NB4 (cell line): ENCODE measurements around the gene NPPC.

Experiments used
- DNase-seq: peaks from one replicate; pipeline ENCODE4 v3.0.0; 2010; ENCODE audit warnings: low read depth
- H3K4me3 ChIP-seq: one replicate; pipeline ENCODE4 v1.5.1; 2011; ENCODE audit warnings: mild to moderate bottlenecking, low read depth, low read length, moderate library complexity
- CTCF ChIP-seq: IDR thresholded peaks from one replicate; pipeline ENCODE4 v1.5.1; 2012; ENCODE audit warnings: low read depth, low read length
- MAX ChIP-seq: IDR thresholded peaks from 2 replicates; pipeline ENCODE4 v1.6.1; 2011; ENCODE audit warnings: low read depth, low read length
- MYC ChIP-seq: IDR thresholded peaks from 2 replicates; pipeline ENCODE4 v1.6.1; 2011; ENCODE audit warnings: low read depth, low read length
- POLR2A ChIP-seq: IDR thresholded peaks from 2 replicates; pipeline ENCODE4 v1.6.1; 2011; ENCODE audit warnings: mild to moderate bottlenecking; ENCODE audit not compliant: insufficient read length; ENCODE audit errors: extremely low read depth

The NPPC gene

GRCh38 chr2:231905026-231905425 is 21.2 kb downstream of the NPPC start:
- TF ChIP-seq CTCF: no peak
- TF ChIP-seq MAX: no peak
- no peak for TF ChIP-seq MYC
- no peak for TF ChIP-seq POLR2A
- DNase-seq: no peak
- H3K4me3 ChIP-seq: no peak overlapping the region

GRCh38 chr2:231904161-231904611 is 22.0 kb downstream of the NPPC start:
- TF ChIP-seq MYC: no peak
- TF ChIP-seq MAX: no peak
- no peak for TF ChIP-seq CTCF
- no peak for TF ChIP-seq POLR2A
- H3K4me3 ChIP-seq: no peak overlapping the region
- no peak for DNase-seq

- H3K4me3 ChIP-seq: no peak overlapping the region
- DNase-seq: no peak
- TF ChIP-seq MYC (no peak), POLR2A (no peak), CTCF (no peak), MAX (no peak)
These were observed 23.6 kb downstream of the NPPC start for GRCh38 chr2:231902598-231902997.

- TF ChIP-seq CTCF (peak; percentile 22), MAX (no peak)
- no peak for DNase-seq
- no peak overlapping the region for H3K4me3 ChIP-seq
These were observed 25.2 kb downstream of the NPPC start for GRCh38 chr2:231900972-231901371.

GRCh38 chr2:231900486-231900942 is 25.7 kb downstream of the NPPC start:
- H3K4me3 ChIP-seq: no peak overlapping the region
- DNase-seq: peak; percentile 86
- TF ChIP-seq MAX (peak; percentile 44; the same call in 1 of the 2 replicates), CTCF (peak; percentile 94), MYC (no peak), POLR2A (no peak)
